Activated CD4-positive, alpha-beta T cell treated with anti-CD3 and anti-CD28 coated beads for 36 hours (primary cell): ENCODE data around the gene CARD11. TPM values are rescaled to one million over a fixed set of nuclear protein-coding genes. Genes with fewer than 3 reads are reported as not detected.

Experiments used
- ATAC-seq: fragments of 200-7000 bp; cut with Tn5 transposase; one replicate; pipeline ENCODE4 v1.10.0; 2021; ENCODE audit warnings: mild to moderate bottlenecking, moderate library complexity
- CTCF ChIA-PET: fragments of 350-600 bp; sonication (Branson Sonifier 250); formaldehyde crosslinking; loops from one replicate; lab custom pipeline; 2021; ENCODE audit warnings: antibody characterized with exemption; lab: Charles Lee
- POLR2A ChIA-PET: fragments of 350-600 bp; sonication (Branson Sonifier 250); formaldehyde crosslinking; loops from one replicate; lab custom pipeline; 2021; ENCODE audit warnings: antibody characterized with exemption, inconsistent platforms; lab: Charles Lee
- DNase-seq: peaks from one replicate; pipeline ENCODE4 v3.0.0-alpha.2; 2020
- H3K27ac Mint-ChIP-seq: one replicate; pipeline ENCODE4 v1.8.0; 2021; ENCODE audit warnings: mixed read lengths
- H3K27me3 Mint-ChIP-seq: one replicate; pipeline ENCODE4 v1.8.0; 2021; ENCODE audit warnings: mixed read lengths
- H3K36me3 Mint-ChIP-seq: one replicate; pipeline ENCODE4 v1.8.0; 2021; ENCODE audit warnings: low read depth, mixed read lengths
- H3K4me1 Mint-ChIP-seq: one replicate; pipeline ENCODE4 v1.8.0; 2021; ENCODE audit warnings: mixed read lengths
- H3K4me3 Mint-ChIP-seq: one replicate; pipeline ENCODE4 v1.8.0; 2021; ENCODE audit warnings: mild to moderate bottlenecking, moderate library complexity, mixed read lengths
- H3K9me3 Mint-ChIP-seq: one replicate; pipeline ENCODE4 v1.8.0; 2021; ENCODE audit warnings: low read depth, mixed read lengths
- intact Hi-C, 2 experiments: fragments of 100-400 bp; cut with DNase I in 1 of 2; cut with micrococcal nuclease in 1 of 2; formaldehyde crosslinking; loops; one replicate each; pipeline versions ENCODE4 v1.14.2 to v1.15.1; 2022 to 2024; cut with DNase I, micrococcal nuclease
- total RNA-seq, 2 experiments: library from RNA; stranded (reverse); gene quantifications; one replicate each; pipeline ENCODE4 v1.2.3, GENCODE V29; 2021

CARD11 gene
- 100 to 1,000 TPM; 108 to 118 TPM for total RNA-seq

DNA sequence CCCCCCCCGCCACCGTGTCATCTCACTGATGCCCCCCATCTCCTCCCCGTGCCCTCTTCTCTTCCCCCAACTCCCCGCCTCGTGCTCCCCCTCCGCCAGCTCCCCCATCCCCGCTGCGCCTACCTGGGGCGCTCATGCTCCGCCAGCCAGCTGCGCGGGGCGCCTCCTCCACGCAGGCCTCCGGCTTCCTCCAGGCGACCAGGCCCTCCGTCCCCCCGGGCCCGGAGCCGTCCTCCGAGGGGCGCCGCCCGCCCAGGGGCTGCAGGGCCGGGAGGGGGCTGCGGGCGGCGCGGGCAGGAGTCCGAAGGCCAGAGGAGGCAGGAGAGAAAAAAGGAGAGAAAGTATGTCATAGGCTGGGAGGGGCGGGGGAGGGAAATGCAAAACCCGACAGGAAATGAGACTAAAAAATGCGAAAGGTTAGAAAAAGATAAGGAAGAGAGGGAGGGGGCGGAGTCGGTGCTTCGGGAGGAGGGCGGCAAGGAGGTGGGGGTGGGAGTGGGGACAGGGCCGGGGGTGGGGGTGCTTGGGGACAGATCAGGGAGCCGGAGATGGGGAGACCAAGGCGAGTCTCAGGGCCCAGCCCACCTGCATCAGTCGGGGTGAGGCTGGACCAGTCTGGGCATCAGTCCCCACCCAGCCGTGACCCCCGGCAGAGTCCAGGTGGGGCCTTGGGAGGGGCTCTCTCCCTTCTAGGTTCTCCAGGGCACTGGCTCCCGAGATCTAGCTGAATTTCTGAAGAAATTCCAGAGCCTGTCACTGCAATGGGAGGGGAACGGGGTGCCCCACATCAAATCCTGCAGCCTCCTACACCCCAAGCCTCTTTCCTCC, at the start of gene CARD11:
CARD11 (minus strand) TSS at position 324 of the 828 bp plus-strand sequence. CDS start 85,361 bp downstream, outside the sequence.
- Mint-ChIP-seq H3K36me3 (peaks cover 30% of the 10 kb centered on the region), H3K27me3 (no peaks in the 10 kb centered on the region), H3K4me1 (peaks cover 47% of the 10 kb centered on the region), H3K9me3 (no peaks in the 10 kb centered on the region), H3K4me3 (peak within 1 kb of the TSS; percentile 97), H3K27ac (peak within 1 kb of the TSS; percentile 97)
- CTCF ChIA-PET: interaction anchor here (0.6 to 1.2 kb wide), 2 partner anchors 21 to 48 kb away, joined by 3 to 4 read pairs; no protein-coding TSS in a partner anchor
- ATAC-seq: peak; percentile 43
- intact Hi-C loops: loop anchor here (1.0 to 10.0 kb wide), 11 partner anchors 15 to 181 kb away; no protein-coding TSS in a partner anchor
- peak; percentile 72 for DNase-seq
- POLR2A ChIA-PET: interaction anchor here (1.2 kb wide), 1 partner anchor 75 kb away, joined by 3 read pairs; no protein-coding TSS in a partner anchor

DNA sequence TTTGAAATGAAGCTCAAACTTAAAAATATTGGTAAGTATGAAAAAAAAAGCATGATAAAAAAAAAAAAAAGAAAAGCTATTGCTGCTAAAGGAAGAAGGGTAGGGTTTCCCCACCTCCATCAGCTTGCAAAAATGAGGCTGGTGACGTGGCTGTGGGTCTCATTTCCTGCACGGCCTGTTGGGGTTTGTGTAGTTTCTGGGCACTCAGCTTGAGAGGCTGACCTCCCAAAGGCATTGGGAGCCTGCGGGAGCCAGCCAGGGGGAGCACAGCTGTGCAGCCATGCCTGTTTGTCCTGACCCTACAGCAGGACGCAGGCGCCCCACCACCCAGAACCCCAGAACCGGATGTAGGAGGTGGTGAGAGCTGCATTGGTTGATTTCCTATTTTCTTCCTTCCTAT, 48.8 kb upstream of the CARD11 start:
- Mint-ChIP-seq H3K27ac (peak overlapping the region; percentile 89), H3K36me3 (no peaks in the 10 kb centered on the region), H3K4me3 (peak overlapping the region; percentile 32), H3K27me3 (no peaks in the 10 kb centered on the region), H3K4me1 (peaks cover 67% of the 10 kb centered on the region), H3K9me3 (no peaks in the 10 kb centered on the region)
- POLR2A ChIA-PET: interaction anchor here (0.9 to 1.7 kb wide), 5 partner anchors 14 to 158 kb away, joined by 3 to 10 read pairs (median 5); no protein-coding TSS in a partner anchor
- peak; percentile 88 for DNase-seq
- CTCF ChIA-PET: interaction anchor here (0.6 to 7.4 kb wide), 13 partner anchors 11 to 311 kb away, joined by 3 to 87 read pairs (median 4); no protein-coding TSS in a partner anchor
- intact Hi-C loops: loop anchor here (1.0 to 5.0 kb wide), 4 partner anchors 14 to 114 kb away; partner anchors contain the start of gene CARD11 (in 2 of the 2)
- ATAC-seq: peak; percentile 86

DNA sequence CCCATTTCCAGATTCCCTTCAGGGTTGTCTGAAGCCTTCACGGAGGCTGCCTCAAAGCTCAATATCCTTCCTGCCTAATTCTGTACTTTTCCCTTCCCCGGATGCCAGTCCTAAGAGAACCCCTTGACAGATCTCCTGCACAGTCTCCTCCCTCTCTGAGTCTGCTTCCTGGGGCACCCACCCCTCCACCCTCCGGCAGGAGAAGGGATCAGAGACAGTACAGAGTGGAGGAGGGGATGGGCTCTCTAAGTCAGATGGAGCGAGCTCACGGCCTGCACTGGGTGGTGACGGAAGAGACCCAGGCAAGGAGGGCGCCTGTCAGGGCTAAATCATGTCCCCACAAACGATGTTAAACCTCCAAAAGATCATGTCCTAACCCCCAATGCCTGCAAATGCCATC, 48.0 kb upstream of the CARD11 start:
- POLR2A ChIA-PET: interaction anchor here (1.2 kb wide), 1 partner anchor 29 kb away, joined by 5 read pairs; no protein-coding TSS in a partner anchor

DNA sequence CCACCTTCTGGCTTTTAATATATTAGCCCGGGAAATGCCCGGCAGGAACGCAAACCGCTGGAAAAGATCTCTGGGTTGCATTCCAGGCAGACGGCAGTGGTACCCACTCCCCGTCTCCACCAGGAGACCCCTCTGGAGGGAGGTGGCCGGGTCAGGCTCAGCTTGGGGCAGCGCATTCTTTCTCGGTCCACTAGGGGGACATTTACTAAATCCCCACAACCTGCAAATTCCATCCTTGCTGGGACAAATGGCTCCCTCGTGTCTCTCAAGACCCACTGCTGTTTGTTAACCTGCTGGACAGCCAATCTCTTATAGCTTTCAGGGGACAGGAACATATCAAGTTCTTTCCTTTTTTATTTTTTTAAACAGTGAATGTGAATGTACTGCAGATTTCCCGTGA, 45.8 kb upstream of the CARD11 start:
- intact Hi-C loops: no loop called here
- peak; percentile 43 for DNase-seq
- Mint-ChIP-seq H3K9me3 (no peaks in the 10 kb centered on the region), H3K27ac (no peak overlapping the region), H3K27me3 (no peaks in the 10 kb centered on the region), H3K36me3 (no peaks in the 10 kb centered on the region), H3K4me3 (no peak overlapping the region), H3K4me1 (peaks cover 47% of the 10 kb centered on the region)
- no peak for ATAC-seq
- ChIA-PET POLR2A (interaction anchor here (0.6 to 1.0 kb wide), 2 partner anchors 7 to 57 kb away, joined by 3 read pairs; no protein-coding TSS in a partner anchor), CTCF (interaction anchor here (0.7 to 7.4 kb wide), 9 partner anchors 9 to 60 kb away, joined by 3 to 87 read pairs (median 5); no protein-coding TSS in a partner anchor)

More for the DNA sequence above, 48.0 kb upstream of the CARD11 start:
- Mint-ChIP-seq H3K4me1 (peaks cover 62% of the 10 kb centered on the region), H3K36me3 (no peaks in the 10 kb centered on the region), H3K4me3 (no peak overlapping the region), H3K9me3 (no peaks in the 10 kb centered on the region), H3K27me3 (no peaks in the 10 kb centered on the region), H3K27ac (peak overlapping the region; percentile 89)
- no peak for DNase-seq
- intact Hi-C loops: loop anchor here (1.0 to 5.0 kb wide), 4 partner anchors 15 to 113 kb away; partner anchors contain the start of gene CARD11 (in 2 of the 2)
- CTCF ChIA-PET: interaction anchor here (0.7 to 7.4 kb wide), 9 partner anchors 12 to 248 kb away, joined by 3 to 87 read pairs (median 3); no protein-coding TSS in a partner anchor
- ATAC-seq: no peak

DNA sequence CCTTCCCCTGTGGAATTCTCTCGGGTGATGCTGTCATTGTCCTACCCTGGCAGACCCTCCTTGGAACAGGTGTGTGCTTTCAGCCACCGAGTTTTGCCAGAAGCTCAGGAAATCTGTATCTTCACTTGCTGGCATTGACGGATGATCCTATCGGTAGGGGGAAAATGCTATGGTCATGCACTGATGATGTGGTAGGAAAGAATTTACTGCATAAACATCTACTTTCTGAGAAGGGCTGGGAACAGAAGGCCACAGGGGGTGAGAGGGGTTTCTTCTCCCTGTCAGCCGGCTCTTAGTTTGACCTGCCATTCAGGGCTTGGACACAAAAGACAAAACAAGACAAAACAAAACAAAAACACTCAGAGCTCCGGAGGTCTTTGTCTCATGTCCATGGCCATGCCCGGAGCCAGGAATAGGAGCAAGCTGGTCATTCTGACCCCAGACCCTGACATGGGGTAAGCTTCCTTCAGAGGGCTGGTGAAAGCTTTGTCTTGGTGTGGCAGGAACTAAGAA, 43.6 kb upstream of the CARD11 start:
- Mint-ChIP-seq H3K27ac (no peak overlapping the region), H3K36me3 (no peaks in the 10 kb centered on the region), H3K9me3 (no peaks in the 10 kb centered on the region), H3K4me1 (peaks cover 27% of the 10 kb centered on the region), H3K4me3 (no peak overlapping the region), H3K27me3 (no peaks in the 10 kb centered on the region)
- no peak for ATAC-seq
- CTCF ChIA-PET: interaction anchor here (0.6 to 2.1 kb wide), 4 partner anchors 13 to 151 kb away, joined by 3 to 13 read pairs (median 4); no protein-coding TSS in a partner anchor
- intact Hi-C loops: no loop called here
- no peak for DNase-seq
- POLR2A ChIA-PET: interaction anchor here (0.6 kb wide), 1 partner anchor 8 kb away, joined by 3 read pairs; no protein-coding TSS in a partner anchor

DNA sequence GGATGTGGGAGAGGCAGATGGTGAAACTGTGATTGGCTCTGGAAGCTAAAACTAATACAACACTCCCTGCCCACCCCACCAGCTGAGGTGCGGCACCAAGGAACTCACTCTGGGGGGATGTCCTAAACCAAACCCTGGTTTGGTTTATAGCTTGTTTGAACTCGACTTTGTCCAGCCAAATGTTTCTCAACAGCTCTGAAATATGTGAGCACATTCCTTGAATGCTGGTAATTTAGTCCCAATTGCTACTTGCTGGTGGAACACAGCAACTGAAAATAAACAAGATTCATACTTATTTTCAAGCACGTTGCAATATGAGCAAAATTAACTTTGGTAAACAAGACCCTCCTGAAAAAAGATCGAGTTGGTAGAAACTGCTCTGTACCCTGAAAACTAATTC, 39.7 kb upstream of the CARD11 start:
- ChIA-PET CTCF (interaction anchor here (0.6 to 1.4 kb wide), 2 partner anchors 18 to 30 kb away, joined by 3 to 4 read pairs; no protein-coding TSS in a partner anchor), POLR2A (no interaction called here)
- DNase-seq (no peak), ATAC-seq (no peak)
- H3K9me3 Mint-ChIP-seq: no peaks in the 10 kb centered on the region
- no peaks in the 10 kb centered on the region for H3K4me1 Mint-ChIP-seq
- no peak overlapping the region for H3K4me3 Mint-ChIP-seq
- H3K27ac Mint-ChIP-seq: no peak overlapping the region
- intact Hi-C loops: no loop called here
- H3K36me3 Mint-ChIP-seq: no peaks in the 10 kb centered on the region
- no peaks in the 10 kb centered on the region for H3K27me3 Mint-ChIP-seq

DNA sequence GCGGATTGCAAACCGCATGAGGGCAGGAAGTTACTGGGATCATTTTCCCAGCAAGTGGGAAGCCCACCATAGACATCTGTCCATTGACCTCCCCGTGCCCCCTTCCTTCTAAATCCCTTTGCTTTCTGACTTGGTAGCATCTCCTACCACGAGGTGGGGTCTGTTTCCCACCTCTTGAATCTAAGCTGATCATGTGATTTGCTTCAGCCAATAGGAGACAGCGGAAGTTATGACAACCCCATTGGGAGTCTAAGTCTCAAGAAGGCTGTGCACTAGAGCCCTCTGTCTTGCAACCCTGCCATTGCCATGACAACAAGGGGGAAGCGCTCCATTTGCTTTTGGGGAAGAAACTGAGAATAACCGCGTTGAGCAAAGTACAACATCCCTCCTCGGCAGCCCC, 39.2 kb upstream of the CARD11 start:
- no peak for DNase-seq
- H3K36me3 Mint-ChIP-seq: no peaks in the 10 kb centered on the region
- no peaks in the 10 kb centered on the region for H3K27me3 Mint-ChIP-seq
- ATAC-seq: no peak
- no peak overlapping the region for H3K4me3 Mint-ChIP-seq
- CTCF ChIA-PET: interaction anchor here (0.6 to 1.4 kb wide), 2 partner anchors 18 to 30 kb away, joined by 3 to 4 read pairs; no protein-coding TSS in a partner anchor
- H3K9me3 Mint-ChIP-seq: no peaks in the 10 kb centered on the region
- intact Hi-C loops: no loop called here
- POLR2A ChIA-PET: interaction anchor here (0.8 kb wide), 1 partner anchor 7 kb away, joined by 3 read pairs; no protein-coding TSS in a partner anchor
- no peak overlapping the region for H3K27ac Mint-ChIP-seq
- H3K4me1 Mint-ChIP-seq: no peaks in the 10 kb centered on the region

DNA sequence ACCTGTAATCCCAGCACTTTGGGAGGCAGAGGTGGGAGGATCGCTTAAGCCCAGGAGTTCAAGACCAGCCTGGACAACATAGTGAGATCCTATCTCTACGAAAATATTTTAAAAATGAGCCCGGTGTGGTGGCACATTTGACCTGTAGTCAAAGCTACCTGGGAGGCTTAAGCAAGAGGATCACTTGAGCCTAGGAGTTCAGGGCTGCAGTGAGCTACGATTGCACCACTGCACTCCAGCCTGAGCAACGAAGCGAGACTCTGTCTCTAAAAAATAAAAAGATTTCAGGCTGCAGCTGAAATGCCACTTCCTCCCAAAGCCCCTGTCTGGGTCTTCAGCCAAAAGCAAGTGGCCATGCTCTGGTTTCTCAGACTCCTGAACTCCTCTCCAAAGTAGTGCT, 38.7 kb upstream of the CARD11 start:
- Mint-ChIP-seq H3K27ac (no peak overlapping the region), H3K27me3 (no peaks in the 10 kb centered on the region), H3K9me3 (no peaks in the 10 kb centered on the region), H3K4me1 (no peaks in the 10 kb centered on the region), H3K36me3 (no peaks in the 10 kb centered on the region), H3K4me3 (no peak overlapping the region)
- CTCF ChIA-PET: interaction anchor here (0.7 kb wide), 1 partner anchor 389 kb away, joined by 3 read pairs; no protein-coding TSS in a partner anchor
- ATAC-seq: no peak
- DNase-seq: no peak
- intact Hi-C loops: no loop called here
- POLR2A ChIA-PET: interaction anchor here (0.8 kb wide), 1 partner anchor 8 kb away, joined by 3 read pairs; no protein-coding TSS in a partner anchor

DNA sequence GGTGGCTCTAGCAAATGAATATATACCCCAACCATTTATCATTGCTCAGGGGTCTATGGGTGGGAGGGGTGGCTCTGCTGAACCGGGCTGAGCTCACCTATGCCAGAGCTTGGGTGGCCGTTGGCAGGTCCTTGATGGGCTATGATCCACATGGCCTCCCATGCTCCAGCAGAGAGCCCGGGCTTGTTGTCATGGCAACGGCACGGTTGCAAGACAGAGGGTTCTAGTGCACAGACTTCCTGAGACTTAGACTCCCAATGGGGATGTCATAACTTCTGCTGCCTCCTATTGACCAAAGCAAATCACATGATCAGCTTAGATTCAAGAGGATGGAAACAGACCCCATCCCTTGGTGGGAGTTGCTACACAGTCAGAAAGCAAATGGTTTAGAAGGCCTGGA, 36.4 kb upstream of the CARD11 start:
- ChIA-PET CTCF (interaction anchor here (1.2 kb wide), 1 partner anchor 9 kb away, joined by 5 read pairs; no protein-coding TSS in a partner anchor), POLR2A (no interaction called here)
- Mint-ChIP-seq H3K4me1 (no peaks in the 10 kb centered on the region), H3K36me3 (no peaks in the 10 kb centered on the region), H3K27ac (no peak overlapping the region), H3K27me3 (no peaks in the 10 kb centered on the region), H3K4me3 (no peak overlapping the region), H3K9me3 (no peaks in the 10 kb centered on the region)
- ATAC-seq (no peak), DNase-seq (no peak)
- intact Hi-C loops: loop anchor here in 1 of 2 experiments (1.0 kb wide), 1 partner anchor 9 kb away; no protein-coding TSS in a partner anchor

DNA sequence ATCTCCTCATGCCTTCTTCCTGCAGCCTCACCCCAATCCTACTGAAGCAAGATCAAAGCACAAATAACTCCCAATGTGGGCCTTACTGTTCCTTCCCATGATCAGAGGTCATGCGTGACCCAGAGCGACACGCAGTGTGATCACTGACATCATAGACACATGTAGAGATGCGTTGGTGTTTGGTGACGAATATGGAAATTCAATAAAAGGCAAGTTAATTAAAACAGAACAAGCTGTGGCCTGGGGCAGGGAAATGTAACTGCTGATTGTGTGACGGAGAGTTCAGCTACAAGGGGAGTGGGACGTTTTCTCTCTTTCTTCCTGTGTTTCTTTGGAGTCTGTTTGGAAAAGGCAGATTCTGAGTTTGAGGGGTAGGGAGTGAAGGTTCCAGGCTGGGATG, 34.8 kb upstream of the CARD11 start:
- Mint-ChIP-seq H3K36me3 (no peaks in the 10 kb centered on the region), H3K4me1 (no peaks in the 10 kb centered on the region), H3K27me3 (no peaks in the 10 kb centered on the region), H3K27ac (no peak overlapping the region), H3K9me3 (no peaks in the 10 kb centered on the region), H3K4me3 (no peak overlapping the region)
- ChIA-PET POLR2A (no interaction called here), CTCF (interaction anchor here (1.2 kb wide), 1 partner anchor 13 kb away, joined by 3 read pairs; no protein-coding TSS in a partner anchor)
- DNase-seq (no peak), ATAC-seq (no peak)
- intact Hi-C loops: no loop called here
